HepG2 (cell line): ENCODE results near the gene IGIP. TPM values are rescaled to one million over a fixed set of nuclear protein-coding genes. Genes with fewer than 3 reads are reported as not detected.
A peak's percentile ranks its signal among the peaks of the same experiment; 100 is the strongest.

Experiments used
- BATF2 ChIP-seq: sonication (generic); formaldehyde crosslinking; IDR thresholded peaks from 2 replicates; pipeline ENCODE4 v1.8.0; 2022; ENCODE audit warnings: mild to moderate bottlenecking, missing genetic modification reagents, moderate library complexity
- CTCF ChIP-seq: sonication (generic); formaldehyde crosslinking; IDR thresholded peaks from 2 replicates; pipeline ENCODE4 v1.5.0; 2020; ENCODE audit warnings: mild to moderate bottlenecking, missing genetic modification reagents, moderate library complexity
- DNMT1 ChIP-seq: sonication (generic); formaldehyde crosslinking; IDR thresholded peaks from 2 replicates; pipeline ENCODE4 v1.5.1; 2020; ENCODE audit warnings: mild to moderate bottlenecking, missing genetic modification reagents
- GTF3A ChIP-seq: sonication (generic); formaldehyde crosslinking; conservative IDR thresholded peaks from 2 replicates; pipeline ENCODE4 v1.4.0; 2020; ENCODE audit warnings: mild to moderate bottlenecking, missing genetic modification reagents
- IKZF5 ChIP-seq: IDR thresholded peaks from 2 replicates; pipeline ENCODE4 v1.6.1; 2018; ENCODE audit warnings: missing genetic modification reagents, mild to moderate bottlenecking, missing compliant biosample characterization
- MXD1 ChIP-seq: sonication (generic); formaldehyde crosslinking; IDR thresholded peaks from 2 replicates; pipeline ENCODE4 v1.4.0; 2020; ENCODE audit warnings: mild to moderate bottlenecking, missing genetic modification reagents
- NAIF1 ChIP-seq: sonication (generic); formaldehyde crosslinking; IDR thresholded peaks from 2 replicates; pipeline ENCODE4 v1.5.0; 2020; ENCODE audit warnings: mild to moderate bottlenecking, missing genetic modification reagents, borderline replicate concordance
- NCOA2 ChIP-seq: sonication (generic); formaldehyde crosslinking; IDR thresholded peaks from 2 replicates; pipeline ENCODE4 v1.8.0; 2022; ENCODE audit warnings: inconsistent platforms
- NFRKB ChIP-seq: fragments of 450-650 bp; IDR thresholded peaks from 2 replicates; pipeline ENCODE4 v1.6.1; 2017
- RAD21 ChIP-seq: fragments of 450-650 bp; formaldehyde crosslinking; IDR thresholded peaks from 2 replicates; pipeline ENCODE4 v1.5.0; 2020; ENCODE audit warnings: mild to moderate bottlenecking
- SP140L ChIP-seq: sonication (generic); formaldehyde crosslinking; IDR thresholded peaks from 2 replicates; pipeline ENCODE4 v1.4.0; 2020; ENCODE audit warnings: missing genetic modification reagents, borderline replicate concordance
- SRSF9 ChIP-seq: fragments of 200-400 bp; formaldehyde crosslinking; IDR thresholded peaks from 2 replicates; pipeline ENCODE4 v1.6.1; 2018; ENCODE audit warnings: borderline replicate concordance, mild to moderate bottlenecking, low read depth, low read length; ENCODE audit not compliant: insufficient read depth, poor library complexity, severe bottlenecking
- STAG1 ChIP-seq: sonication (generic); formaldehyde crosslinking; IDR thresholded peaks from 2 replicates; pipeline ENCODE4 v1.4.0; 2020; ENCODE audit warnings: missing genetic modification reagents
- ZBTB42 ChIP-seq: sonication (generic); formaldehyde crosslinking; IDR thresholded peaks from 2 replicates; pipeline ENCODE4 v1.5.0; 2020; ENCODE audit warnings: mild to moderate bottlenecking, missing genetic modification reagents
- ZBTB44 ChIP-seq: sonication (generic); formaldehyde crosslinking; IDR thresholded peaks from 2 replicates; pipeline ENCODE4 v1.4.0; 2020; ENCODE audit warnings: missing genetic modification reagents
- ZC3H13 ChIP-seq: sonication (generic); formaldehyde crosslinking; IDR thresholded peaks from 2 replicates; pipeline ENCODE4 v1.8.1; 2023; ENCODE audit warnings: mild to moderate bottlenecking, missing genetic modification reagents, moderate library complexity
- ZFP62 ChIP-seq: sonication (generic); formaldehyde crosslinking; IDR thresholded peaks from 2 replicates; pipeline ENCODE4 v1.4.0; 2020; ENCODE audit warnings: missing genetic modification reagents
- ZMYM2 ChIP-seq: sonication (generic); formaldehyde crosslinking; IDR thresholded peaks from 2 replicates; pipeline ENCODE4 v1.8.0; 2022; ENCODE audit warnings: mild to moderate bottlenecking, missing genetic modification reagents
- ZNF276 ChIP-seq: sonication (generic); formaldehyde crosslinking; IDR thresholded peaks from 2 replicates; pipeline ENCODE4 v1.4.0; 2020; ENCODE audit warnings: mild to moderate bottlenecking, low read depth, missing genetic modification reagents
- ZNF616 ChIP-seq: sonication (generic); formaldehyde crosslinking; IDR thresholded peaks from 2 replicates; pipeline ENCODE4 v1.5.0; 2020; ENCODE audit warnings: low read depth, mild to moderate bottlenecking, missing genetic modification reagents
- ZNF660 ChIP-seq: sonication (generic); formaldehyde crosslinking; IDR thresholded peaks from 2 replicates; pipeline ENCODE4 v1.5.1; 2020; ENCODE audit warnings: mild to moderate bottlenecking, low read depth, missing genetic modification reagents, borderline replicate concordance
- ZSCAN29 ChIP-seq: sonication (generic); formaldehyde crosslinking; conservative IDR thresholded peaks from 2 replicates; pipeline ENCODE4 v1.4.0; 2020; ENCODE audit warnings: mild to moderate bottlenecking, missing genetic modification reagents
- polyA plus RNA-seq, 8 experiments: library from polyadenylated mRNA; depleted of rRNA in 3 of 8; stranded (reverse) in 7 of 8; unstranded in 1 of 8; fragments of >200 nt; fragmentation: Illumina TruSeq in 4 of 8; extraction: Trizol in 4 of 8; gene quantifications; 2 replicates each; pipeline versions ENCODE4 v1.2.1 to v1.2.3, GENCODE V29; 2011 to 2016; ENCODE audit warnings: low read depth in 4 of 8, missing spikeins in 1 of 8, mixed read lengths in 1 of 8; ENCODE audit not compliant: insufficient read depth in 1 of 8
- total RNA-seq, 5 experiments: library from RNA; depleted of rRNA; stranded (reverse); fragments of >200 nt; fragmentation: Illumina TruSeq; extraction: Trizol; gene quantifications; 2 replicates each; pipeline ENCODE4 v1.2.3, GENCODE V29; 2016; ENCODE audit warnings: low read depth in 1 of 5

The IGIP gene
- total and polyA plus RNA-seq, 2 of the 13 experiments (the other 11 are each of a cell fraction or from before 2014, with no cell fraction given): 1.7 to 2.1 TPM

- TF ChIP-seq NCOA2 (CRISPR knock-in tag) (no peak), ZC3H13 (CRISPR knock-in tag) (no peak), ZBTB44 (CRISPR knock-in tag) (no peak), NAIF1 (CRISPR knock-in tag) (no peak), ZSCAN29 (CRISPR knock-in tag) (no peak), SRSF9 (no peak), ZFP62 (0 out of 2 replicates have a peak, but pooled peaks have one; percentile 67), RAD21 (no peak), STAG1 (CRISPR knock-in tag) (no peak), ZNF616 (no peak), NFRKB (no peak), ZBTB42 (CRISPR knock-in tag) (0 out of 2 replicates have a peak, but pooled peaks have one; percentile 24), ZMYM2 (CRISPR knock-in tag) (peak; percentile 66; the same call in 1 of the 2 replicates), DNMT1 (CRISPR knock-in tag) (no peak), CTCF (CRISPR knock-in tag) (peak; percentile 35), ZNF660 (CRISPR knock-in tag) (no peak), BATF2 (CRISPR knock-in tag) (no peak), ZNF276 (CRISPR knock-in tag) (0 out of 2 replicates have a peak, but pooled peaks have one; percentile 35), SP140L (CRISPR knock-in tag) (no peak), GTF3A (CRISPR knock-in tag) (no peak), MXD1 (no peak), IKZF5 (CRISPR knock-in tag) (no peak; the same call in 1 of the 2 replicates)
Observed at GRCh38 chr5:140175367-140176030, 49.8 kb downstream of the IGIP start (continued).
